OCI-M2 (cell line): ENCODE results near the gene TAAR2.
"Not testable (repeated sequence)": the region's sequence is repeated elsewhere in the genome, so short reads cannot be mapped to it uniquely, and the experiment has no call there.

Experiments used
- DNase-seq: peaks from one replicate; lab custom pipeline; 2025; ENCODE audit not compliant: unreplicated experiment; lab: John Stamatoyannopoulos, UW

TAAR2 gene

GRCh38 chr6:132624175-132624574, at the start of gene TAAR2:
TAAR2 (minus strand) TSS chr6:132624275; CDS start chr6:132624275, 0 bp downstream.
- no peak for DNase-seq

DNA sequence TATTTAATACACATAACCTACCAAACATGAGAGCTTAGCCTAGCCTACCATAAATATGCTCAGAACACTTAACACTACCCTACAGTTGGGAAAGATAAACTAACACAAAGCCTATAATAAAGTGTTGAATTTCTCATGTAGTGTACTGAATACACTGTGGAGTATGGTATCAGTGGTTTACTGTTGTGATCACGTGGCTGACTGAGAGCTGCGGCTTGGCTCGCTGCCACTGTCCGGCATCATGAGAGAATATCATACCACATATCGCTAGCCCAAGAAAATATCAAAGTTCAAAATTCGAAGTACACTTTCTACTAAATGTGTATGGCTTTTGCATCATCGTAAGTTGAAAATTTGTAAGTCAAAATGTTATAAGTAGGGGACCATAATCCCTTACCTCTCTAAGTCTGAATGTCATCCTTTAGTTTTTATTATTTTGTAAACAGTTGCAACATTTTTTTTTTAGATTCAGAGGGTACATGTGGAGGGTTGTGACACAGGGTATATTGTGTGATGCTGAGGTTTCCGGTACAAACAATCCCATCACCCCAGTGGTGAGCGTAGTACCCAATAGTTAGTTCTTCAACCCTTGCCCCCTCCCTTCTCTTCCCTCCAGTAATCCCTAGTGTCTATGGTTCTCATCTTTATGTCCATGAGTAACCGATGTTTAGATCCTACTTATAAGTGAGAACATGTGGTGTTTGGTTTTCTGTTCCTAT, 49.5 kb upstream of the TAAR2 start:
- no peak for DNase-seq

DNA sequence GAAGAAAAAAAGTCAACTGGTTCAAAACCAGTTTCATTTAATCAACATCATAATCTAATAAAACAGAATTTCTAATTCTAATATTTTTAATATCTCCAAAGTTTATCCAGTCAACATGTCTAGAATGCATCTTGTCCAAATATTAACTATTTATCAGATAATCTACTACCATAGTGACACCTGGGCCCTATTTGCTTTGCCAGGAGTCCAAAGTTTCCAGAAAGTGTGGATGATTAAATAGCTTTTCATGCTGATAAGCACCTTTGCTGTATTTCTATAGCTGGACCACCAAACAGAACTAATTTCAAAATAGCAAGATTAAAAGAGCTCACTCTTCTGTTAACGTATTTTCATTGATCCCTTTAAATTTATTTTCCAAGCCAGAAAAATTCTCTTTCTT, 47.2 kb upstream of the TAAR2 start:
- no peak for DNase-seq

GRCh38 chr6:132669690-132670291, 45.7 kb upstream of the TAAR2 start:
- no peak for DNase-seq

DNA sequence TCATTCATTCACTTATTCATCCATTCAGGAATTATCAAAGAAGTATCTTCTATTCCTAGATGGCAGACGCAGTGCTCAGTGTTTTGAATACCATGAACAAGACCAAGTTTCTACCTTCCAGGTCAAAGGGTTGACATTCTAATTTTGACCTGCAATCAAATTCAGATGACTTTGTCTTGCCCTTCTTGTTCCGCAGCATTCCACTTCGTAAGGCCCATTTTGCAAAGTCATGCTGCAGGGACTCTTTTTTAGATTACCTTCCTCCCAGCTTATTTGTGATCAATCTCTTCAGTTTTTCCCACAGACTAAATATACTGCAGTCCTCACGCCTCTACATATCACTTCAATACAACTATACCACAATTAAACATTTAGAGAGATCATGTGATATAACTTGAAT, 42.0 kb upstream of the TAAR2 start:
- no peak for DNase-seq

DNA sequence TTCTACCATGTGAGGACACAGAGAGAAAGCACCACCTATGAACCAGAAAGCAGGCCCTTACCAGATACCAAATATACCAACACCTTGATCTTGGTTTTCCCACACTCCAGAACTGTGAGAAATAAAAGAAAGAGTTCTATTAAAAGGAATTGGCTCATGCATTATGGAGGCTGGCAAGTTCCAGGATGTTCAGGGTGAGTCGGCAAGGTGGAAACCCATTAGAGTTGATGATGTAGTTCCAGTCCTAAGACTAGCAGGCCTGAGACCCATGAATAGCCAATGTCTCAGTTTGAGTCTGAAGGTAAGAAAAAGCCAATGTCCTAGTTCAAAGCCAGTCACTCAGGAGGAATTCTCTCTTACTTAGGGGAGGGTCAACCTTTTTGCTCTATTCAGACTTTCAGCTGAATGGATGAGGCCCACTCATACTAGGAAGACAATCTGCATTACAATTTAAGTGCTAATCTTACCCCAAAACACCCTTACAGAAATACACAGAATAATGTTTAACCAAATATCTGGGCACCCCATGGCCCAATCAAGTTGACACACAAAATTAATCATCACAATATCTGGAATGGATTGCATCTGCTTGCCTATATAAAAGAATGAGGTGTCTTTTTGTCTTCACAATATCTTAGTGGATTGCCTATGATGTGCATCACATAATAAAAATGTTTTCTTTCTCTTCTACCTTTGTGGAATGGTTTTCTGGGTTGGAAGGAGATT, 40.4 kb upstream of the TAAR2 start:
- DNase-seq = no peak

GRCh38 chr6:132663661-132664060, 39.6 kb upstream of the TAAR2 start:
- DNase-seq = no peak

GRCh38 chr6:132661906-132662305, 37.8 kb upstream of the TAAR2 start:
- no peak for DNase-seq

GRCh38 chr6:132659082-132659481, 35.0 kb upstream of the TAAR2 start, which contains the start of gene TAAR1:
TAAR1 (minus strand) TSS chr6:132659182; CDS start chr6:132646003, 13,179 bp downstream.
- DNase-seq = no peak

- no peak for DNase-seq
Measured at GRCh38 chr6:132651062-132651461, 27.0 kb upstream of the TAAR2 start.

- no peak for DNase-seq
Measured at GRCh38 chr6:132650429-132650828, 26.4 kb upstream of the TAAR2 start.

DNA sequence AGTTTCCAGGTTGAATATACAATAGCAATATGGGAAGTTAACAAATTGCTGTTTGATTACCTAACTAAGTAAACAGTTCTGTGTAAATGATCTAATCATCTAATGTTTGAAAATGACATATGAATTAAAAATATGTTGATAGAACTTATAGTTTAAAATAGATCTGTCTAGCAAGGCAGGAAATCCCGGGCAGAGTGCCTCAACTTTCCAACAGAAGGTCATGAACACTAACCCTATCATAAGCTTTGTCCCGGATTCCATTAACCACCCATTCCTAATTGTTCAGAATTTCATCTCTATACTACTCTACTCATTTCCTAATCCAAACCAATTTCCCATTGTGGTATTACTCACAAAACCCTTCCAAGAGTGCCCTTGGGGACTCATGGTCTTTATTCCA, 24.8 kb upstream of the TAAR2 start:
- no peak for DNase-seq

DNA sequence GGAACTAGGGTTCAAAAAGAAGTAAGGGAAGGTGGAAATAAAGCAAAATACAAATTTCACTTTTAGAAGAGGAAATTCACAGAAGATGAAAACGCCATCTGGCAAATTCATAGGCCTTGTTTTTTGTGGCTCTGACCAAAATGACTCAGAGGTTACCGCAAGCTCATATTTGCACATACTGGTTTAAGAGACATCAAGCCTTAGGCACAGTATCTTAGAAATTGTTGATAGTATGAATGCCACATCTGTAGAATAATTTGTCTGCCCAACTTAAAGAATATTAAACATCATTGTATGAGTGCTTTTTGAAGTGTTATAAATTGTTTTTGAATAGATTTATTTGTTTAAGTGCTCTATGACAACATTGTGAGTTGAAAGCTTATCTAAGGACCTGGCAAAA, 24.3 kb upstream of the TAAR2 start:
- no peak for DNase-seq

GRCh38 chr6:132643547-132643946, 19.5 kb upstream of the TAAR2 start:
- no peak for DNase-seq

DNA sequence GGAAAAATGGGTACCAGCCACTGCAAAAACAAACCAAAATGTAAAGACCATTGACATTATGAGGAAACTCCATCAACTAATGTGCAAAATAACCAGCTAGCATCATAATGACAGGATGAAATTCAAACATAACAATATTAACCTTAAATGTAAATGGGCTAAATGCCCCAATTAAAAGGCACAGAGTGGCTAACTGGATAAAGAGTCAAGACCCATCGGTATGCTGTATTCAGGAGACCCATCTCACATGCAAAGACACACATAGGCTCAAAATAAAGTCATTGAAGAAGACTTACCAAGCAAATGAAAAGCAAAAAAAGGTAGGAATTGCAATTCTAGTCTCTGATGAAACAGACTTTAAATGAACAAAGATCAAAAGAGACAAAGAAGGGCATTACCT, 13.1 kb upstream of the TAAR2 start:
- DNase-seq = not testable (repeated sequence)

GRCh38 chr6:132635906-132636305, 11.8 kb upstream of the TAAR2 start:
- DNase-seq = not testable (repeated sequence)

GRCh38 chr6:132635288-132635687, 11.2 kb upstream of the TAAR2 start:
- not testable (repeated sequence) for DNase-seq

DNA sequence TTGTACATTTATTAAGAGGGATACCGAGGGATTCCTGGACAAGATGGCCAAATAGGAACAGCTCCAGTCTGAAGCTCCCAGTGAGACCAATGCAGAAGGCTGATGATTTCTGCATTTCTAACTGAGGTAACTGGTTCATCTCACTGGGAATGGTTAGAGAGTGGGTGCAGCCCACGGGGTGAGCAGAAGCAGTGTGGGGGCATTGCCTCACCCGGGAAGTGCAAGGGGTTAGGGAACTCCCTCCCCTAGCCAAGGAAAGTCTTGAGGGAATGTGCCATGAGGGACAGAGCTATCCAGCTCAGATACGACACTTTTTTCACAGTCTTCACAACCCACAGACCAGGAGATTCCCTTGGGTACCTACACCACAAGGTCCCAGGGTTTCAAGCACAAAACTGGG, 10.7 kb upstream of the TAAR2 start:
- DNase-seq = no peak

GRCh38 chr6:132633362-132633761, 9.3 kb upstream of the TAAR2 start:
- no peak for DNase-seq

- DNase-seq = no peak
Measured at GRCh38 chr6:132623106-132623845, 799 bp downstream of the TAAR2 start.

DNA sequence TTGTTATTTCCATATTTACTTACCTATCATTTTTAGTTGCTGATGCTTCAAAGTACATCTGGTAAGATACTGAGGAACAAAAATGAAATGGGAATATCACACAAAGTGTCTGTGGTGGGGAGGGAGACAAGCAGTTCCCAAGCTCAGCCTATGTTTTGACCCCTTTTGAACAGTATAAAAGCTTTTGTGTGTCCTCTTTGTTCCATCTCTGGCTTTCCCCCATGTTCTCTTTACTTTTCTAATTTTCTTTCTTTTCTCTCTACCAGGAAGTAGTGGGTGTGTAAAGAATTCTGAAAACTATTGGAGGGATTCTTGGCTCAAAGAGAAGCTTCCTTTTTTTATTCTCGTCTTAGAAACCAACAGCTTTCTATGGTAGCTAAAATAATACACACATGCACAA, 7.4 kb downstream of the TAAR2 start:
- no peak for DNase-seq
